BLaER1 (cell line): ENCODE data around the gene SLC35A3.
A peak's percentile ranks its signal among the peaks of the same experiment; 100 is the strongest.

Experiments used
- H3K27ac ChIP-seq: shearing (Covaris generic); formaldehyde crosslinking; 2 replicates; pipeline ENCODE4 v1.8.1; 2022
- H3K27me3 ChIP-seq: shearing (Covaris generic); formaldehyde crosslinking; 2 replicates; pipeline ENCODE4 v1.8.1; 2022
- H3K36me3 ChIP-seq: shearing (Covaris generic); formaldehyde crosslinking; 2 replicates; pipeline ENCODE4 v1.8.1; 2022
- H3K4me1 ChIP-seq: shearing (Covaris generic); formaldehyde crosslinking; 2 replicates; pipeline ENCODE4 v1.8.1; 2022
- H3K4me2 ChIP-seq: shearing (Covaris generic); formaldehyde crosslinking; 2 replicates; pipeline ENCODE4 v1.8.1; 2022
- H3K4me3 ChIP-seq: shearing (Covaris generic); formaldehyde crosslinking; 2 replicates; pipeline ENCODE4 v1.8.1; 2022
- H3K9ac ChIP-seq: shearing (Covaris generic); formaldehyde crosslinking; 2 replicates; pipeline ENCODE4 v1.8.1; 2022
- H3K9me3 ChIP-seq: shearing (Covaris generic); formaldehyde crosslinking; 2 replicates; pipeline ENCODE4 v1.8.1; 2022
- H4K20me1 ChIP-seq: shearing (Covaris generic); formaldehyde crosslinking; 2 replicates; pipeline ENCODE4 v1.8.1; 2022
- Cebpa-rat ChIP-seq: shearing (Covaris generic); IDR thresholded peaks from 2 replicates; pipeline ENCODE4 v1.8.1; 2022

Gene SLC35A3

GRCh38 chr1:99969729-99970621 is at the start of gene SLC35A3:
TSS of gene SLC35A3 (plus strand) at chr1:99969996. CDS start at chr1:99993555, 23,559 bp downstream.
- Histone ChIP-seq H3K4me1 (peaks cover 17% of the 10 kb centered on the region), H3K36me3 (peaks cover 7% of the 10 kb centered on the region), H3K9me3 (no peaks in the 10 kb centered on the region), H4K20me1 (no peaks in the 10 kb centered on the region), H3K4me2 (peak within 1 kb of the TSS; percentile 86), H3K27me3 (no peaks in the 10 kb centered on the region), H3K4me3 (peak within 1 kb of the TSS; percentile 93), H3K9ac (peak within 1 kb of the TSS; percentile 81), H3K27ac (peak within 1 kb of the TSS; percentile 78)
- TF ChIP-seq Cebpa-rat, result no peak

DNA sequence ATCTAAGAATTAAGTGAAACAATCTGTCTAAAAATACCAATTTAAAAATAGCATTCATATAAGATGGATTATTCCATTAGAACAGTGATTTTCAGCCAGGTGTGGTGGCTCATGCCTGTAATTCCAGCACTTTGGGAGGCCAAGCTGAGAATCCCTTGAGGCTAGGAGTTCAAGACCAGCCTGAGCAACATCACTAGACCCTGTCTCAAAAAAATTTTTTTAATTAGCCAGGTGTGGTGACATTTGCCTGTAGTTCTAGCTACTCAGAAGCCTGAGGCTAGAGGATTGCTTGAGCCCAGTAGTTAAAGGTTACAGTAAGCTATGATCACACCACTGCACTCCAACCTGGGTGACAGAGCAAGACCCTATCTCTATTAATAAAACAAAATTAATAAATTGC is 35.0 kb upstream of the SLC35A3 start:
- no peak overlapping the region for H3K4me2 ChIP-seq
- no peaks in the 10 kb centered on the region for H3K36me3 ChIP-seq
- no peak overlapping the region for H3K4me3 ChIP-seq
- H3K9me3 ChIP-seq, result peaks cover 9% of the 10 kb centered on the region
- H3K27me3 ChIP-seq, result no peaks in the 10 kb centered on the region
- no peak overlapping the region for H3K27ac ChIP-seq
- TF ChIP-seq Cebpa-rat, result no peak
- H3K4me1 ChIP-seq, result no peaks in the 10 kb centered on the region
- H4K20me1 ChIP-seq, result no peaks in the 10 kb centered on the region
- H3K9ac ChIP-seq, result no peak overlapping the region

DNA sequence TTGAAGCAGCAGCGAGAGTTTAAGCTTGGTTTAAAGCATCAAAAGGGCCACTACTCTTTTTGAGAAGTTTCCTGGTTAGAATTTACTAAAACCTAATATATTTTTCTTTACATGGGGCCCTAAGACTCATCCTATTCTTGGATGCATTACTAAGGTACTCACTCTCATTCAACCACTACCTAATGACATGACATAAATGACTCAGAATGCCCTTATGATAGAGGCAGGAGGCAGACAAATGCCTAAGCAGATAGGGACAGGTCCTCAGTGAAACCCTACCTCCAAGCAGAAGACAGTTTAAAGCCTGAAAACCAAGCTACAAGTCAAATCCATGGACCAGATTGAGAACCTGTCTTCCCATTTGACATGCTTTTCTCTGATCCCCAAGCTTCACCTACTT is 34.3 kb upstream of the SLC35A3 start:
- Histone ChIP-seq H3K27me3 (no peaks in the 10 kb centered on the region), H3K9me3 (peaks cover 9% of the 10 kb centered on the region), H3K4me3 (no peak overlapping the region), H3K27ac (no peak overlapping the region), H3K4me2 (no peak overlapping the region), H4K20me1 (no peaks in the 10 kb centered on the region), H3K36me3 (no peaks in the 10 kb centered on the region), H3K4me1 (no peaks in the 10 kb centered on the region), H3K9ac (no peak overlapping the region)
- TF ChIP-seq Cebpa-rat, result no peak

GRCh38 chr1:99936071-99936470 is 33.7 kb upstream of the SLC35A3 start:
- no peaks in the 10 kb centered on the region for H3K27me3 ChIP-seq
- H3K9me3 ChIP-seq, result peaks cover 9% of the 10 kb centered on the region
- no peak overlapping the region for H3K9ac ChIP-seq
- H3K36me3 ChIP-seq, result no peaks in the 10 kb centered on the region
- no peak overlapping the region for H3K27ac ChIP-seq
- H3K4me3 ChIP-seq, result no peak overlapping the region
- H3K4me1 ChIP-seq, result no peaks in the 10 kb centered on the region
- TF ChIP-seq Cebpa-rat, result no peak
- no peak overlapping the region for H3K4me2 ChIP-seq
- H4K20me1 ChIP-seq, result no peaks in the 10 kb centered on the region

GRCh38 chr1:99942723-99943122 is 27.1 kb upstream of the SLC35A3 start:
- H3K4me3 ChIP-seq, result no peak overlapping the region
- H3K4me1 ChIP-seq, result no peaks in the 10 kb centered on the region
- no peak overlapping the region for H3K27ac ChIP-seq
- H3K27me3 ChIP-seq, result no peaks in the 10 kb centered on the region
- no peak overlapping the region for H3K4me2 ChIP-seq
- no peak for TF ChIP-seq Cebpa-rat
- no peaks in the 10 kb centered on the region for H3K36me3 ChIP-seq
- H3K9ac ChIP-seq, result no peak overlapping the region
- no peaks in the 10 kb centered on the region for H4K20me1 ChIP-seq
- no peaks in the 10 kb centered on the region for H3K9me3 ChIP-seq

- Histone ChIP-seq H3K36me3 (no peaks in the 10 kb centered on the region), H3K9me3 (no peaks in the 10 kb centered on the region), H3K27me3 (no peaks in the 10 kb centered on the region), H3K9ac (no peak overlapping the region), H3K4me1 (no peaks in the 10 kb centered on the region), H3K4me3 (no peak overlapping the region), H4K20me1 (no peaks in the 10 kb centered on the region), H3K27ac (no peak overlapping the region), H3K4me2 (no peak overlapping the region)
- no peak for TF ChIP-seq Cebpa-rat
Observed at GRCh38 chr1:99943223-99943794, 26.5 kb upstream of the SLC35A3 start.

GRCh38 chr1:99944192-99944591 is 25.6 kb upstream of the SLC35A3 start:
- Histone ChIP-seq H3K4me3 (no peak overlapping the region), H3K27me3 (no peaks in the 10 kb centered on the region), H3K4me2 (no peak overlapping the region), H3K36me3 (no peaks in the 10 kb centered on the region), H3K9me3 (no peaks in the 10 kb centered on the region), H4K20me1 (no peaks in the 10 kb centered on the region), H3K4me1 (no peaks in the 10 kb centered on the region), H3K9ac (no peak overlapping the region), H3K27ac (no peak overlapping the region)
- no peak for TF ChIP-seq Cebpa-rat

DNA sequence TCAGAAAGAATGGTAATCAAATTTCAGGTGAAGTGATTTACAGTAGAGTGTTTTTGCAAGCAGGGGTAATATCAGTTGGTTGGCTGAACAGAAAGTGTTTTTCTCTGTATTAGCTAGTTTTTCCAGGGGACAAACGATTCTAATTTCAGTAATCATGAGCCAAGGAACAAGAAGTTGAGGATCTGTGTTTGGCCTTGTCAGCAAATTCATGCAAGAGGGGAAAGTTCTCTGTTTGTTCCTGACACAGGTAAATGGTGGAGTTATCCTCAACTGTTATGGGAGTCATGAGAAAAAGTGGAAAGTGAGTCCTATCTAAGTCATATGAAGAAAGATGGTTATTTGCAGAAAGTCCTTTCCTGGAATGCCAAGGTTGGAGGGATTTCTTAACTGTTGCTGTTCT is 24.6 kb upstream of the SLC35A3 start:
- no peaks in the 10 kb centered on the region for H3K36me3 ChIP-seq
- no peaks in the 10 kb centered on the region for H4K20me1 ChIP-seq
- no peak overlapping the region for H3K9ac ChIP-seq
- no peak overlapping the region for H3K4me3 ChIP-seq
- no peaks in the 10 kb centered on the region for H3K4me1 ChIP-seq
- no peak for TF ChIP-seq Cebpa-rat
- no peak overlapping the region for H3K27ac ChIP-seq
- H3K27me3 ChIP-seq, result no peaks in the 10 kb centered on the region
- no peak overlapping the region for H3K4me2 ChIP-seq
- H3K9me3 ChIP-seq, result no peaks in the 10 kb centered on the region

GRCh38 chr1:99950486-99950885 is 19.3 kb upstream of the SLC35A3 start:
- H3K4me2 ChIP-seq, result no peak overlapping the region
- no peaks in the 10 kb centered on the region for H3K36me3 ChIP-seq
- no peaks in the 10 kb centered on the region for H3K4me1 ChIP-seq
- no peak overlapping the region for H3K27ac ChIP-seq
- no peak for TF ChIP-seq Cebpa-rat
- H3K9me3 ChIP-seq, result no peaks in the 10 kb centered on the region
- no peaks in the 10 kb centered on the region for H4K20me1 ChIP-seq
- H3K9ac ChIP-seq, result no peak overlapping the region
- H3K4me3 ChIP-seq, result no peak overlapping the region
- no peaks in the 10 kb centered on the region for H3K27me3 ChIP-seq

DNA sequence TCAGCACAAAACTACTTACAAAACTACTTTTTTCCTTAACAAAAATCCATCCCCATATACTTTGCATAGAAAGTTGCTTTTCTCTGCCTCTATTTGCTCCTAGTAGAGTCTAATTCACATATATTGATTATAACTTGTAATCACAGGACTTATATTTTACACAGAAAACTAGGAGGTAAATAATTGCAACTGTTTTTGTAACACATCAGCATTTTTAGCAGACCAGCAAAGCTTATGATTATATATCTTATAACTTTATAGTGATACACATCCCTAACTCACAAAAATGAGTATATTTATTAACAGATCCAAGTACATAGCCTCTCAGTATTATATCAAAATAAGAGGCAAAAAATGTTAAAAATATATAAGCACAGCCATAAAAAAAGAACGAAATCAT is 17.3 kb upstream of the SLC35A3 start:
- Histone ChIP-seq H4K20me1 (no peaks in the 10 kb centered on the region), H3K9ac (no peak overlapping the region), H3K4me1 (no peaks in the 10 kb centered on the region), H3K9me3 (no peaks in the 10 kb centered on the region), H3K4me3 (no peak overlapping the region), H3K27ac (no peak overlapping the region), H3K4me2 (no peak overlapping the region), H3K27me3 (no peaks in the 10 kb centered on the region), H3K36me3 (no peaks in the 10 kb centered on the region)
- TF ChIP-seq Cebpa-rat, result no peak
